Measurements from ENCODE around the gene TSPAN9.

The TSPAN9 gene

GRCh38 chr12:3145033-3145432 is 67.9 kb downstream of the TSPAN9 start:
- no peak for DNase-seq

GRCh38 chr12:3145546-3146310 is 68.5 kb downstream of the TSPAN9 start:
- no peak for DNase-seq

GRCh38 chr12:3147260-3147659 is 70.1 kb downstream of the TSPAN9 start:
- DNase-seq, result no peak

GRCh38 chr12:3148366-3149000 is 71.3 kb downstream of the TSPAN9 start:
- no peak for DNase-seq

GRCh38 chr12:3149515-3150307 is 72.5 kb downstream of the TSPAN9 start:
- no peak for DNase-seq

- DNase-seq, result no peak
Observed at GRCh38 chr12:3150308-3150670, 73.1 kb downstream of the TSPAN9 start.

GRCh38 chr12:3150931-3151835 is 74.0 kb downstream of the TSPAN9 start:
- no peak for DNase-seq

- no peak for DNase-seq
Observed at GRCh38 chr12:3152011-3152511, 74.9 kb downstream of the TSPAN9 start.

- DNase-seq, result no peak
Observed at GRCh38 chr12:3152892-3153291, 75.7 kb downstream of the TSPAN9 start.

GRCh38 chr12:3154006-3154405 is 76.8 kb downstream of the TSPAN9 start:
- no peak for DNase-seq

GRCh38 chr12:3155702-3156370 is 78.7 kb downstream of the TSPAN9 start:
- DNase-seq, result no peak

- no peak for DNase-seq
Observed at GRCh38 chr12:3157581-3158323, 80.6 kb downstream of the TSPAN9 start.

- DNase-seq, result no peak
Observed at GRCh38 chr12:3158851-3159465, 81.8 kb downstream of the TSPAN9 start.

- DNase-seq, result no peak
Observed at GRCh38 chr12:3160081-3160480, 82.9 kb downstream of the TSPAN9 start.

GRCh38 chr12:3161861-3162260 is 84.7 kb downstream of the TSPAN9 start:
- DNase-seq, result no peak

- DNase-seq, result no peak
Observed at GRCh38 chr12:3164454-3165077, 87.4 kb downstream of the TSPAN9 start.

- DNase-seq, result no peak
Observed at GRCh38 chr12:3165078-3165980, 88.2 kb downstream of the TSPAN9 start.

GRCh38 chr12:3167636-3168035 is 90.5 kb downstream of the TSPAN9 start:
- DNase-seq, result no peak
